Transverse colon (tissue), 4 donors: ENCODE data around the gene SLC30A5. TPM values are rescaled to one million over a fixed set of nuclear protein-coding genes. Genes with fewer than 3 reads are reported as not detected.

ENCODE experiments used
- DNase-seq: peaks from one replicate; pipeline ENCODE4 v3.0.0-alpha.2; 2019
- H3K27ac ChIP-seq, 4 donors: fragments of 200-600 bp; sonication (generic); 2 replicates each; pipeline ENCODE4 v1.5.1; 2016 to 2018; ENCODE audit warnings: inconsistent platforms in 4 of 4
- H3K27me3 ChIP-seq: fragments of 200-600 bp; sonication (generic); 2 replicates; pipeline ENCODE4 v1.5.1; 2017; ENCODE audit warnings: inconsistent platforms
- H3K36me3 ChIP-seq, 4 donors: fragments of 200-600 bp; sonication (generic); 2 replicates each; pipeline ENCODE4 v1.5.1; 2017 to 2019; ENCODE audit warnings: inconsistent platforms in 4 of 4
- H3K4me1 ChIP-seq, 4 donors: fragments of 200-600 bp; sonication (generic); 2 replicates each; pipeline ENCODE4 v1.5.1; 2017 to 2020; ENCODE audit warnings: inconsistent platforms in 4 of 4
- H3K4me3 ChIP-seq, 4 donors: fragments of 200-600 bp; sonication (generic); 1 replicate in 1 of 4; 2 replicates in 3 of 4; pipeline versions ENCODE4 v1.5.1 to v1.6.1; 2017 to 2019; ENCODE audit warnings: inconsistent platforms in 4 of 4
- H3K9me3 ChIP-seq, 2 donors: fragments of 200-600 bp; sonication (generic); 2 replicates each; pipeline ENCODE4 v1.5.1; 2017 to 2019; ENCODE audit warnings: inconsistent platforms in 2 of 2
- CTCF ChIP-seq, 5 experiments: fragments of 200-600 bp in 3 of 5; fragments of 450-650 bp in 2 of 5; sonication (generic) in 3 of 5; IDR thresholded peaks; 1 replicate in 2 of 5; 2 replicates in 3 of 5; pipeline ENCODE4 v1.5.1; 2016 to 2017; ENCODE audit warnings: antibody characterized with exemption in 5 of 5, inconsistent platforms in 3 of 5, mild to moderate bottlenecking in 2 of 5, moderate library complexity in 1 of 5
- EP300 ChIP-seq: sonication (generic); formaldehyde crosslinking; IDR thresholded peaks from one replicate; pipeline ENCODE4 v1.6.1; 2017; ENCODE audit warnings: antibody characterized with exemption, low read depth
- POLR2A ChIP-seq: fragments of 450-650 bp; IDR thresholded peaks from one replicate; pipeline ENCODE4 v1.6.1; 2016; ENCODE audit warnings: antibody characterized with exemption, mild to moderate bottlenecking, moderate library complexity
- POLR2AphosphoS5 ChIP-seq, 3 donors: sonication (generic); formaldehyde crosslinking; IDR thresholded peaks; one replicate each; pipeline ENCODE4 v1.6.1; 2016; ENCODE audit warnings: antibody characterized with exemption in 3 of 3
- WGBS, 2 donors: methylation state at CpG; one replicate each; pipeline ENCODE4 v1.1.5; 2018; ENCODE audit warnings: low coverage in 1 of 2; 5-methylcytosine and 5-hydroxymethylcytosine counted together
- in situ Hi-C, 4 donors: fragments of 200-750 bp; cut with MboI; loops; one replicate each; pipeline versions ENCODE4 v1.15.0 to v1.15.1; 2017; ENCODE audit warnings: low sequenced_read_pairs in 3 of 4, low pct_ligation_motif_present in 1 of 4, low pct_unique_long_range_greater_than_20kb in 1 of 4
- intact Hi-C: fragments of 100-400 bp; cut with DNase I; formaldehyde crosslinking; loops from one replicate; pipeline ENCODE4 v1.15.1; 2023; ENCODE audit warnings: low total_unique reads
- small RNA-seq, 4 donors: library from RNA; depleted of rRNA; stranded (forward); fragments of <200 nt; gene quantifications; one replicate each; pipeline ENCODE3, GENCODE V24; 2016
- total RNA-seq, 4 donors: library from RNA; depleted of rRNA; stranded (reverse); fragments of >200 nt; gene quantifications; one replicate each; pipeline ENCODE4 v1.1.0, GENCODE V29; 2016

Gene SLC30A5
- total RNA-seq, 4 donors from 2014 or later = 22.3 to 69.9 (median 41.9) TPM

DNA sequence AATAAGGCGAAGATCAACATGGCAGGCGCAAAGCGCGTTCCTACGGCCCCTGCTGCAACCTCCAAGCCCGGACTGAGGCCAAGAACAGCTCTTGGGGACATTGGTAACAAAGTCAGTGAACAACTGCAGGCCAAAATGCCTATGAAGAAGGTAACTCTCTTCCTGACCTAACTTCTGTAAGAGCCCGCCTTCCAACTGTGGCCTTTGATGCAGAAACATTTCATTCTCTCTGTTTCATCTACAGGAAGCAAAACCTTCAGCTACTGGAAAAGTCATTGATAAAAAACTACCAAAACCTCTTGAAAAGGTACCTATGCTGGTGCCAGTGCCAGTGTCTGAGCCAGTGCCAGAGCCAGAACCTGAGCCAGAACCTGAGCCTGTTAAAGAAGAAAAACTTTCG lies 74.1 kb downstream of the SLC30A5 start:
- peak overlapping the region in 3 of 4 donors; percentile 59 to 69 (median 60) for H3K27ac ChIP-seq
- WGBS, 2 donors = 42 to 100% methylated on average over 1 to 8 of the region's 8 CpGs
- no peak for TF ChIP-seq POLR2A
- TF ChIP-seq POLR2AphosphoS5 (IDR thresholded peaks at IDR 0.05) = no peak
- TF ChIP-seq CTCF (IDR thresholded peaks at IDR 0.05) = no peak
- DNase-seq = no peak
- intact Hi-C loops (no loop called here), in situ Hi-C loops (loop anchor here in 1 of 4 donors (25.0 kb wide), 1 partner anchor 169 kb away; the partner anchor contains the start of gene CCDC125)
- H3K4me3 ChIP-seq = peak overlapping the region in 3 of 4 donors; percentile 50 to 81 (median 68)
- peaks cover 0 to 20% (median 16%) of the 10 kb centered on the region in 4 donors for H3K4me1 ChIP-seq
- no peaks in the 10 kb centered on the region for H3K36me3 ChIP-seq
- no peaks in the 10 kb centered on the region for H3K9me3 ChIP-seq
- H3K27me3 ChIP-seq = no peaks in the 10 kb centered on the region

GRCh38 chr5:69170495-69170894 lies 76.7 kb downstream of the SLC30A5 start:
- Histone ChIP-seq H3K36me3 (peaks cover 0 to 4% (median 0%) of the 10 kb centered on the region in 4 donors), H3K9me3 (no peaks in the 10 kb centered on the region), H3K27me3 (no peaks in the 10 kb centered on the region), H3K27ac (no peak overlapping the region), H3K4me3 (no peak overlapping the region), H3K4me1 (peaks cover 0 to 20% (median 16%) of the 10 kb centered on the region in 4 donors)
- in situ Hi-C loops (loop anchor here in 1 of 4 donors (25.0 kb wide), 1 partner anchor 167 kb away; the partner anchor contains the start of gene CCDC125), intact Hi-C loops (no loop called here)
- TF ChIP-seq EP300 (no peak), CTCF (IDR thresholded peaks at IDR 0.05) (no peak), POLR2A (no peak), POLR2AphosphoS5 (IDR thresholded peaks at IDR 0.05) (no peak)
- DNase-seq = no peak
- 100% methylated on average over 1 of the region's 1 CpG for WGBS, 2 donors

DNA sequence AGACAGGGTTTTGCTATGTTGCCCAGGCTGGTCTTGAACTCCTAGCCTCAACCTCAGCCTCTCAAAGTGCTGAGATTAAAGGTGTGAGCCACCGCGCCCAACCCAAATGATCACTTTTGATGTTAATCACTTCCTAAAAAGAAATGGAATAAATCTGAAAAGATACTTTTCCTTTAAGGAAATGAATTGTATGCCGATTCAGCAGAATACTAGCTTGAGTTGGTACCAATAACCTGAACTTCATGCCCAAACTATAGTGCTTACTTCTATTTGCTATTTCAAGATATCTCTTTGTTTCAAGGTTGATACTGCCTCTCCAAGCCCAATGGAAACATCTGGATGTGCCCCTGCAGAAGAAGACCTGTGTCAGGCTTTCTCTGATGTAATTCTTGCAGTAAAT lies 77.2 kb downstream of the SLC30A5 start:
- no peak for DNase-seq
- no peak overlapping the region for H3K27ac ChIP-seq
- H3K4me3 ChIP-seq = no peak overlapping the region
- no peaks in the 10 kb centered on the region for H3K9me3 ChIP-seq
- in situ Hi-C loops = loop anchor here in 1 of 4 donors (25.0 kb wide), 1 partner anchor 166 kb away; the partner anchor contains the start of gene CCDC125
- WGBS, 2 donors = 92 to 96% methylated on average over 3 of the region's 3 CpGs
- TF ChIP-seq POLR2AphosphoS5 (IDR thresholded peaks at IDR 0.05) = no peak
- intact Hi-C loops = no loop called here
- H3K27me3 ChIP-seq = no peaks in the 10 kb centered on the region
- H3K4me1 ChIP-seq = peaks cover 0 to 20% (median 16%) of the 10 kb centered on the region in 4 donors
- peaks cover 0 to 6% (median 0%) of the 10 kb centered on the region in 4 donors for H3K36me3 ChIP-seq

Small RNA genes lying within 50 kb of the gene (small RNA-seq; reads per million reads assigned to genes)
- 0 reads per million in 4 donors for gene SNORA50D
- gene SUMO2P4 = 0 reads per million in 4 donors

Other genes with a start within 250 kb of the SLC30A5 start
- 10 to 100 TPM in 1 of 4 donors, 1 to 10 TPM in 3; 2.2 to 16.9 (median 6.3) TPM for gene CCNB1, start 73.1 kb downstream of the SLC30A5 start, total RNA-seq
- gene CENPH, start 95.6 kb downstream of the SLC30A5 start, total RNA-seq = 1 to 10 TPM in 2 of 4 donors, not detected in 2; 1.2 to 4.4 TPM
- 10 to 100 TPM; 10.8 to 61.7 (median 21.4) TPM for gene CDK7, start 140.9 kb downstream of the SLC30A5 start, total RNA-seq
- 10 to 100 TPM in 3 of 4 donors, 1 to 10 TPM in 1; 8.2 to 24.7 (median 18.6) TPM for gene CCDC125, start 238.8 kb downstream of the SLC30A5 start, total RNA-seq